HEK293 (cell line): ENCODE measurements around the gene GPATCH11.

Experiments
- CTCF ChIA-PET: fragments of 350-600 bp; formaldehyde crosslinking; extraction: SDS; loops from one replicate; lab custom pipeline; 2021; ENCODE audit warnings: antibody characterized with exemption; lab: Yijun Ruan, JAX
- POLR2A ChIA-PET: fragments of 300-600 bp; formaldehyde crosslinking; extraction: SDS; loops from one replicate; lab custom pipeline; 2020; ENCODE audit warnings: antibody characterized with exemption, inconsistent platforms; lab: Yijun Ruan, JAX
- H3K27ac ChIP-seq: fragments of 200-500 bp; sonication (Bioruptor generic); 2 replicates; pipeline ENCODE4 v1.5.1; 2014; ENCODE audit warnings: low read depth, low read length, control low read depth, inconsistent platforms; ENCODE audit errors: extremely low read depth
- H3K36me3 ChIP-seq, 2 experiments: fragments of 200-500 bp in 1 of 2; sonication (Bioruptor generic) in 1 of 2; 1 replicate in 1 of 2; 2 replicates in 1 of 2; pipeline ENCODE4 v1.5.1; 2014 to 2017; ENCODE audit warnings: inconsistent platforms in 2 of 2, low read length in 2 of 2; ENCODE audit not compliant: control insufficient read depth in 2 of 2, insufficient read depth in 1 of 2
- H3K4me1 ChIP-seq: fragments of 200-500 bp; sonication (Bioruptor generic); 2 replicates; pipeline ENCODE4 v1.5.1; 2014; ENCODE audit warnings: mild to moderate bottlenecking, low read length, inconsistent platforms; ENCODE audit not compliant: control insufficient read depth, insufficient read depth
- H3K4me3 ChIP-seq: 2 replicates; pipeline ENCODE4 v1.5.1; 2011; ENCODE audit warnings: low read depth, mild to moderate bottlenecking, control low read depth, low read length, moderate library complexity
- H3K9me3 ChIP-seq: fragments of 200-500 bp; sonication (Bioruptor generic); 2 replicates; pipeline ENCODE4 v1.5.1; 2014; ENCODE audit warnings: low read depth, low read length, inconsistent platforms; ENCODE audit not compliant: control insufficient read depth, insufficient read depth
- PRDM1 ChIP-seq: fragments of 450-650 bp; formaldehyde crosslinking; IDR thresholded peaks from 2 replicates; pipeline ENCODE4; 2016; ENCODE audit warnings: missing biosample characterization, missing genetic modification characterization
- RBAK ChIP-seq: fragments of 450-650 bp; formaldehyde crosslinking; IDR thresholded peaks from 2 replicates; pipeline ENCODE4 v1.5.1; 2016; ENCODE audit warnings: missing biosample characterization, missing genetic modification characterization
- SALL2 ChIP-seq: fragments of 450-650 bp; formaldehyde crosslinking; IDR thresholded peaks from 2 replicates; pipeline ENCODE4 v1.5.0; 2017; ENCODE audit warnings: missing biosample characterization, mild to moderate bottlenecking, missing genetic modification characterization, borderline replicate concordance
- ZBTB8A ChIP-seq: fragments of 450-650 bp; formaldehyde crosslinking; IDR thresholded peaks from 2 replicates; pipeline ENCODE4 v1.5.1; 2016; ENCODE audit warnings: missing biosample characterization, missing genetic modification characterization
- ZEB2 ChIP-seq: fragments of 450-650 bp; formaldehyde crosslinking; IDR thresholded peaks from 2 replicates; pipeline ENCODE4 v1.5.1; 2016; ENCODE audit warnings: missing biosample characterization, missing genetic modification characterization
- ZNF175 ChIP-seq: fragments of 450-650 bp; formaldehyde crosslinking; IDR thresholded peaks from 2 replicates; pipeline ENCODE4 v1.5.1; 2016; ENCODE audit warnings: missing biosample characterization, missing genetic modification characterization
- ZNF19 ChIP-seq: fragments of 450-650 bp; formaldehyde crosslinking; IDR thresholded peaks from 2 replicates; pipeline ENCODE4; 2016; ENCODE audit warnings: missing biosample characterization, missing genetic modification characterization, low read depth
- ZNF214 ChIP-seq: fragments of 450-650 bp; formaldehyde crosslinking; IDR thresholded peaks from 2 replicates; pipeline ENCODE4 v1.5.1; 2017; ENCODE audit warnings: missing biosample characterization, mild to moderate bottlenecking, missing genetic modification characterization, borderline replicate concordance
- ZNF350 ChIP-seq: fragments of 450-650 bp; formaldehyde crosslinking; IDR thresholded peaks from 2 replicates; pipeline ENCODE4 v1.5.0; 2017; ENCODE audit warnings: missing biosample characterization, mild to moderate bottlenecking, missing genetic modification characterization
- ZNF394 ChIP-seq: fragments of 450-650 bp; formaldehyde crosslinking; IDR thresholded peaks from 2 replicates; pipeline ENCODE4 v1.5.1; 2016; ENCODE audit warnings: missing biosample characterization, missing genetic modification characterization, mild to moderate bottlenecking, moderate library complexity, borderline replicate concordance
- ZNF777 ChIP-seq: fragments of 450-650 bp; formaldehyde crosslinking; IDR thresholded peaks from 2 replicates; pipeline ENCODE4 v1.5.1; 2017; ENCODE audit warnings: missing biosample characterization, missing genetic modification characterization, borderline replicate concordance
- TF ChIP-seq, protein P1 (sequence below): fragments of 450-650 bp; formaldehyde crosslinking; IDR thresholded peaks from 2 replicates; pipeline ENCODE4 v1.5.1; 2016; ENCODE audit warnings: missing biosample characterization, missing genetic modification characterization
- TF ChIP-seq, protein P2 (sequence below): fragments of 450-650 bp; formaldehyde crosslinking; IDR thresholded peaks from 2 replicates; pipeline ENCODE4 v1.5.1; 2016; ENCODE audit warnings: missing biosample characterization, missing genetic modification characterization, borderline replicate concordance
- TF ChIP-seq, protein P3 (sequence below): fragments of 450-650 bp; formaldehyde crosslinking; IDR thresholded peaks from 2 replicates; pipeline ENCODE4 v1.5.1; 2017; ENCODE audit warnings: missing biosample characterization, missing genetic modification characterization
- TF ChIP-seq, protein P4 (sequence below): fragments of 450-650 bp; IDR thresholded peaks from 2 replicates; pipeline ENCODE4 v1.5.1; 2018; ENCODE audit warnings: missing biosample characterization, mild to moderate bottlenecking, missing genetic modification characterization
- TF ChIP-seq, protein P5 (sequence below): fragments of 450-650 bp; formaldehyde crosslinking; IDR thresholded peaks from 2 replicates; pipeline ENCODE4 v1.5.1; 2016; ENCODE audit warnings: missing biosample characterization, missing genetic modification characterization, low read depth
- TF ChIP-seq, protein P6 (sequence below): fragments of 450-650 bp; formaldehyde crosslinking; IDR thresholded peaks from 2 replicates; pipeline ENCODE4 v1.5.1; 2016; ENCODE audit warnings: missing biosample characterization, missing genetic modification characterization, low read depth

Gene GPATCH11

DNA sequence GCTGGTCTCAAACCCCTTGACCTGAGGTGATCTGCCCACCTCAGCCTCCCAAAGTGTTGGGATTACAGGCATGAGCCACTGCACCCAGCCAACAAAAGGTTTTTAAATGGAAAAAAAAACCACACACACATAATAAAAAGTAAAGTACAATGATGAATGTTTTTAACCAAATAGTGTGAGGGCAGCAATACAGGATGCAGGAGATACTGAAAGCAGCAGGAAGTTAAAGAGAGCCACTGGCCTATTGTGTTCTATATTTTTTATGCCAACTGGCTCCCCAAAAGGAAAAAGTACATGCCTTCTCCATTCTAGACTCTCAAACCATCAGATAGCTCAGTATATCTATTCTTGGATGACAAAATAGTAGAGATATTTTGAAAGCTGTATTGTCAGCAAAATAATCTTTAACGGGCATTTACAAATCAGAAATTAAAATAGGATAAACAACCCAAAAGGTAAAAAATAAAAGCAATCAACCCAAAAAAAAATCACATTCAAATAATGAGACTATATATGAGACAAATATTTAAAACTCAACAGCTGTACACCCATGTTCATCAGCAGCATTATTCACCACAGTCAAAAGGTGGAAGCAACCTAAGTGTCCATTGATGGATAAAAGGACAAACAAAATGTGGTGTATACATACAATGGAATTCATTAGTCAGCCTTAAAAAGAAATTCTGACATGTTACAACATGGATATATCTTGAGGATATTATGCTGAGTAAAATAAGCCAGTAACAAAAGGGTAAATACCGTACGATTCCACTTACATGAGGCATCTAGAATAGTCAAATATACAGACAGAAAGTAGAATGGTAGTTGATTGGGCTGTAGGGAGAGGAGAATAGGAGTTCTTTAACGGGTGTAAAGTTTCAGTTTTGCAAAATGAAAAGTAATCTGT, 26.2 kb downstream of the GPATCH11 start:
- ChIA-PET POLR2A (no interaction called here), CTCF (interaction anchor here (0.6 kb wide), 1 partner anchor 1216 kb away, joined by 3 read pairs; no protein-coding TSS in a partner anchor)
- no peak overlapping the region for H3K27ac ChIP-seq
- no peak overlapping the region for H3K4me3 ChIP-seq
- H3K9me3 ChIP-seq, result no peaks in the 10 kb centered on the region
- no peaks in the 10 kb centered on the region for H3K4me1 ChIP-seq
- peaks cover 61 to 67% of the 10 kb centered on the region in 2 experiments for H3K36me3 ChIP-seq
- no peak for TF ChIP-seq ZNF777 (tag by site-specific recombination)
- TF ChIP-seq ZNF19, result no peak

DNA sequence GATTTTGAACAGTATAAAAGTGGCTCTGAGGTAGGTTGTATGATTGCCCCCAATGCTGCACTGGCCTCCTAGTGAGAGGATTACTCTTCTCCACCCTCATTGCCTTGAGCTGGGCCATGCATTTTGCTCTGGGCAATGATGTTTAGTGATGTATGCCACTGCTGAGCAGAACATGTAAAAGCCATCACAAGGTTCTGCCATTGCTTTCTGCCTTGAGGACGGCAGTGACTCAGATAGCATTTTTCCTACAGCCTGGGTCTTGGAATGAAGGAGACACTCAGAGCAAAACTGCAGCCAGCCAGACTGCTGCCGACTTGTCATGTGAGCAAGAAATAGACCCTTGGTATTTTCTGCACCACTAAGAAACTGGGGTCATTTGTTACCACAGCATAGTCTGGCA, 27.6 kb downstream of the GPATCH11 start:
- Histone ChIP-seq H3K4me1 (no peaks in the 10 kb centered on the region), H3K4me3 (no peak overlapping the region)
- no peak for TF ChIP-seq ZNF350 (tag by site-specific recombination)
- TF ChIP-seq, protein P1, sequence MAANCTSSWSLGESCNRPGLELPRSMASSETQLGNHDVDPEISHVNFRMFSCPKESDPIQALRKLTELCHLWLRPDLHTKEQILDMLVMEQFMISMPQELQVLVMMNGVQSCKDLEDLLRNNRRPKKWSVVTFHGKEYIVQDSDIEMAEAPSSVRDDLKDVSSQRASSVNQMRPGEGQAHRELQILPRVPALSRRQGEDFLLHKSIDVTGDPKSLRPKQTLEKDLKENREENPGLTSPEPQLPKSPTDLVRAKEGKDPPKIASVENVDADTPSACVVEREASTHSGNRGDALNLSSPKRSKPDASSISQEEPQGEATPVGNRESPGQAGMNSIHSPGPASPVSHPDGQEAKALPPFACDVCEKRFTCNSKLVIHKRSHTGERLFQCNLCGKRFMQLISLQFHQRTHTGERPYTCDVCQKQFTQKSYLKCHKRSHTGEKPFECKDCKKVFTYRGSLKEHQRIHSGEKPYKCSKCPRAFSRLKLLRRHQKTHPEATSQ (tag by site-specific recombination), result no peak
- no peak for TF ChIP-seq SALL2
- TF ChIP-seq ZNF214 (tag by site-specific recombination), result no peak
- TF ChIP-seq ZEB2 (tag by site-specific recombination), result no peak
- TF ChIP-seq, protein P2, sequence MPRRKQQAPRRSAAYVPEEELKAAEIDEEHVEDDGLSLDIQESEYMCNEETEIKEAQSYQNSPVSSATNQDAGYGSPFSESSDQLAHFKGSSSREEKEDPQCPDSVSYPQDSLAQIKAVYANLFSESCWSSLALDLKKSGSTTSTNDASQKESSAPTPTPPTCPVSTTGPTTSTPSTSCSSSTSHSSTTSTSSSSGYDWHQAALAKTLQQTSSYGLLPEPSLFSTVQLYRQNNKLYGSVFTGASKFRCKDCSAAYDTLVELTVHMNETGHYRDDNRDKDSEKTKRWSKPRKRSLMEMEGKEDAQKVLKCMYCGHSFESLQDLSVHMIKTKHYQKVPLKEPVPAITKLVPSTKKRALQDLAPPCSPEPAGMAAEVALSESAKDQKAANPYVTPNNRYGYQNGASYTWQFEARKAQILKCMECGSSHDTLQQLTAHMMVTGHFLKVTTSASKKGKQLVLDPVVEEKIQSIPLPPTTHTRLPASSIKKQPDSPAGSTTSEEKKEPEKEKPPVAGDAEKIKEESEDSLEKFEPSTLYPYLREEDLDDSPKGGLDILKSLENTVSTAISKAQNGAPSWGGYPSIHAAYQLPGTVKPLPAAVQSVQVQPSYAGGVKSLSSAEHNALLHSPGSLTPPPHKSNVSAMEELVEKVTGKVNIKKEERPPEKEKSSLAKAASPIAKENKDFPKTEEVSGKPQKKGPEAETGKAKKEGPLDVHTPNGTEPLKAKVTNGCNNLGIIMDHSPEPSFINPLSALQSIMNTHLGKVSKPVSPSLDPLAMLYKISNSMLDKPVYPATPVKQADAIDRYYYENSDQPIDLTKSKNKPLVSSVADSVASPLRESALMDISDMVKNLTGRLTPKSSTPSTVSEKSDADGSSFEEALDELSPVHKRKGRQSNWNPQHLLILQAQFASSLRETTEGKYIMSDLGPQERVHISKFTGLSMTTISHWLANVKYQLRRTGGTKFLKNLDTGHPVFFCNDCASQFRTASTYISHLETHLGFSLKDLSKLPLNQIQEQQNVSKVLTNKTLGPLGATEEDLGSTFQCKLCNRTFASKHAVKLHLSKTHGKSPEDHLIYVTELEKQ, result no peak
- TF ChIP-seq, protein P3, sequence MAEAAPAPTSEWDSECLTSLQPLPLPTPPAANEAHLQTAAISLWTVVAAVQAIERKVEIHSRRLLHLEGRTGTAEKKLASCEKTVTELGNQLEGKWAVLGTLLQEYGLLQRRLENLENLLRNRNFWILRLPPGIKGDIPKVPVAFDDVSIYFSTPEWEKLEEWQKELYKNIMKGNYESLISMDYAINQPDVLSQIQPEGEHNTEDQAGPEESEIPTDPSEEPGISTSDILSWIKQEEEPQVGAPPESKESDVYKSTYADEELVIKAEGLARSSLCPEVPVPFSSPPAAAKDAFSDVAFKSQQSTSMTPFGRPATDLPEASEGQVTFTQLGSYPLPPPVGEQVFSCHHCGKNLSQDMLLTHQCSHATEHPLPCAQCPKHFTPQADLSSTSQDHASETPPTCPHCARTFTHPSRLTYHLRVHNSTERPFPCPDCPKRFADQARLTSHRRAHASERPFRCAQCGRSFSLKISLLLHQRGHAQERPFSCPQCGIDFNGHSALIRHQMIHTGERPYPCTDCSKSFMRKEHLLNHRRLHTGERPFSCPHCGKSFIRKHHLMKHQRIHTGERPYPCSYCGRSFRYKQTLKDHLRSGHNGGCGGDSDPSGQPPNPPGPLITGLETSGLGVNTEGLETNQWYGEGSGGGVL (tag by site-specific recombination), result no peak
- TF ChIP-seq, all 188 proteins: peak for 0
- POLR2A ChIA-PET, result no interaction called here
- no peaks in the 10 kb centered on the region for H3K9me3 ChIP-seq
- H3K27ac ChIP-seq, result no peak overlapping the region
- H3K36me3 ChIP-seq, result peaks cover 48 to 61% of the 10 kb centered on the region in 2 experiments
- CTCF ChIA-PET, result interaction anchor here (0.7 kb wide), 1 partner anchor 231 kb away, joined by 3 read pairs; no protein-coding TSS in a partner anchor

DNA sequence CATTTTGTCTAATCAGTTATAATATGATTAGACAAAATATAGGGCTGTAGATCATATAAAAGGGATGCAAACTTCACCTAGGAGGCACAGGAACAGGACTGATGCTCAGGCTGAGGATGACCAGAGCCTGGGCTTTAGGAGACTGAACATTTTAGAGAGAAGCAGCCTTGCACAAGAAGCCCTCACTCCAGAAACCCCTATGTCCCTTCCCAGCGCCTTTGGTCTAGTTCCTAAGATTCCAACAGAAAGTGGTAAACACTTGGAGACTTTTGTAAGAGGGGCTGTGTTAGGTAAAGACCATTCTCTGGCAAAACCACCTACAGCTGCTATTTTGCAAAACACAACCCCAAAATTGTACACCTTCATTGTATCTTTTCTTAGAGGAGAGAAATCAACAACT, 33.2 kb downstream of the GPATCH11 start:
- H3K36me3 ChIP-seq, result peaks cover 45 to 47% of the 10 kb centered on the region in 2 experiments
- H3K27ac ChIP-seq, result no peak overlapping the region
- no peaks in the 10 kb centered on the region for H3K4me1 ChIP-seq
- CTCF ChIA-PET, result interaction anchor here (0.6 kb wide), 1 partner anchor 276 kb away, joined by 5 read pairs; no protein-coding TSS in a partner anchor
- POLR2A ChIA-PET, result no interaction called here
- H3K9me3 ChIP-seq, result no peaks in the 10 kb centered on the region
- H3K4me3 ChIP-seq, result no peak overlapping the region
- TF ChIP-seq ZNF394 (tag by site-specific recombination) (no peak), ZBTB8A (tag by site-specific recombination) (no peak), PRDM1 (tag by site-specific recombination) (no peak), RBAK (no peak), ZNF175 (no peak)
- TF ChIP-seq, protein P4, sequence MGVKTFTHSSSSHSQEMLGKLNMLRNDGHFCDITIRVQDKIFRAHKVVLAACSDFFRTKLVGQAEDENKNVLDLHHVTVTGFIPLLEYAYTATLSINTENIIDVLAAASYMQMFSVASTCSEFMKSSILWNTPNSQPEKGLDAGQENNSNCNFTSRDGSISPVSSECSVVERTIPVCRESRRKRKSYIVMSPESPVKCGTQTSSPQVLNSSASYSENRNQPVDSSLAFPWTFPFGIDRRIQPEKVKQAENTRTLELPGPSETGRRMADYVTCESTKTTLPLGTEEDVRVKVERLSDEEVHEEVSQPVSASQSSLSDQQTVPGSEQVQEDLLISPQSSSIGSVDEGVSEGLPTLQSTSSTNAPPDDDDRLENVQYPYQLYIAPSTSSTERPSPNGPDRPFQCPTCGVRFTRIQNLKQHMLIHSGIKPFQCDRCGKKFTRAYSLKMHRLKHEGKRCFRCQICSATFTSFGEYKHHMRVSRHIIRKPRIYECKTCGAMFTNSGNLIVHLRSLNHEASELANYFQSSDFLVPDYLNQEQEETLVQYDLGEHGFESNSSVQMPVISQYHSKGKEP (tag by site-specific recombination), result no peak
- TF ChIP-seq, protein P5, sequence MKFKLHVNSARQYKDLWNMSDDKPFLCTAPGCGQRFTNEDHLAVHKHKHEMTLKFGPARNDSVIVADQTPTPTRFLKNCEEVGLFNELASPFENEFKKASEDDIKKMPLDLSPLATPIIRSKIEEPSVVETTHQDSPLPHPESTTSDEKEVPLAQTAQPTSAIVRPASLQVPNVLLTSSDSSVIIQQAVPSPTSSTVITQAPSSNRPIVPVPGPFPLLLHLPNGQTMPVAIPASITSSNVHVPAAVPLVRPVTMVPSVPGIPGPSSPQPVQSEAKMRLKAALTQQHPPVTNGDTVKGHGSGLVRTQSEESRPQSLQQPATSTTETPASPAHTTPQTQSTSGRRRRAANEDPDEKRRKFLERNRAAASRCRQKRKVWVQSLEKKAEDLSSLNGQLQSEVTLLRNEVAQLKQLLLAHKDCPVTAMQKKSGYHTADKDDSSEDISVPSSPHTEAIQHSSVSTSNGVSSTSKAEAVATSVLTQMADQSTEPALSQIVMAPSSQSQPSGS (tag by site-specific recombination), result no peak
- TF ChIP-seq, protein P6, sequence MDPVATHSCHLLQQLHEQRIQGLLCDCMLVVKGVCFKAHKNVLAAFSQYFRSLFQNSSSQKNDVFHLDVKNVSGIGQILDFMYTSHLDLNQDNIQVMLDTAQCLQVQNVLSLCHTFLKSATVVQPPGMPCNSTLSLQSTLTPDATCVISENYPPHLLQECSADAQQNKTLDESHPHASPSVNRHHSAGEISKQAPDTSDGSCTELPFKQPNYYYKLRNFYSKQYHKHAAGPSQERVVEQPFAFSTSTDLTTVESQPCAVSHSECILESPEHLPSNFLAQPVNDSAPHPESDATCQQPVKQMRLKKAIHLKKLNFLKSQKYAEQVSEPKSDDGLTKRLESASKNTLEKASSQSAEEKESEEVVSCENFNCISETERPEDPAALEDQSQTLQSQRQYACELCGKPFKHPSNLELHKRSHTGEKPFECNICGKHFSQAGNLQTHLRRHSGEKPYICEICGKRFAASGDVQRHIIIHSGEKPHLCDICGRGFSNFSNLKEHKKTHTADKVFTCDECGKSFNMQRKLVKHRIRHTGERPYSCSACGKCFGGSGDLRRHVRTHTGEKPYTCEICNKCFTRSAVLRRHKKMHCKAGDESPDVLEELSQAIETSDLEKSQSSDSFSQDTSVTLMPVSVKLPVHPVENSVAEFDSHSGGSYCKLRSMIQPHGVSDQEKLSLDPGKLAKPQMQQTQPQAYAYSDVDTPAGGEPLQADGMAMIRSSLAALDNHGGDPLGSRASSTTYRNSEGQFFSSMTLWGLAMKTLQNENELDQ, result no peak
